Endodermal cell (in vitro differentiated cells): ENCODE data around the gene SLC13A3. TPM values are rescaled to one million over a fixed set of nuclear protein-coding genes. Genes with fewer than 3 reads are reported as not detected.

Experiments
- DNase-seq: peaks from one replicate; pipeline ENCODE4 v3.0.0-alpha.2; 2017
- H3K27ac ChIP-seq: 2 replicates; pipeline ENCODE4 v1.5.1; 2013; ENCODE audit warnings: mild to moderate bottlenecking, low read depth, low read length, moderate library complexity
- H3K27me3 ChIP-seq: 2 replicates; pipeline ENCODE4 v1.6.1; 2013; ENCODE audit warnings: mild to moderate bottlenecking, low read length, moderate library complexity; ENCODE audit not compliant: insufficient read depth, control insufficient read depth, poor library complexity, severe bottlenecking
- H3K36me3 ChIP-seq: 2 replicates; pipeline ENCODE4 v1.7.0; 2013; ENCODE audit warnings: mild to moderate bottlenecking, low read length, moderate library complexity; ENCODE audit not compliant: control insufficient read depth, insufficient read depth
- H3K4me1 ChIP-seq: one replicate; pipeline ENCODE4 v1.7.0; 2013; ENCODE audit warnings: low read length; ENCODE audit not compliant: control insufficient read depth, insufficient read depth
- H3K4me3 ChIP-seq: 2 replicates; pipeline ENCODE4 v1.5.1; 2013; ENCODE audit warnings: mild to moderate bottlenecking, low read length, moderate library complexity
- H3K9ac ChIP-seq: 2 replicates; pipeline ENCODE4 v1.6.1; 2013; ENCODE audit warnings: mild to moderate bottlenecking, low read length, moderate library complexity; ENCODE audit not compliant: poor library complexity, severe bottlenecking; ENCODE audit errors: extremely low read depth
- H3K9me3 ChIP-seq: 2 replicates; pipeline ENCODE4 v1.6.1; 2013; ENCODE audit warnings: mild to moderate bottlenecking, low read length, moderate library complexity; ENCODE audit not compliant: control insufficient read depth
- H3K27ac Mint-ChIP-seq: 2 replicates; pipeline ENCODE4 v1.8.0; 2020; ENCODE audit warnings: mixed read lengths
- H3K27me3 Mint-ChIP-seq: 2 replicates; pipeline ENCODE4 v1.8.0; 2021; ENCODE audit warnings: mild to moderate bottlenecking, mixed read lengths; ENCODE audit not compliant: insufficient read depth
- H3K36me3 Mint-ChIP-seq: 2 replicates; pipeline ENCODE4 v1.8.0; 2020; ENCODE audit warnings: low read depth, mixed read lengths
- H3K4me1 Mint-ChIP-seq: 2 replicates; pipeline ENCODE4 v1.8.0; 2020; ENCODE audit warnings: mixed read lengths
- H3K4me3 Mint-ChIP-seq: 2 replicates; pipeline ENCODE4 v1.8.0; 2020; ENCODE audit warnings: mild to moderate bottlenecking, moderate library complexity, mixed read lengths
- H3K9me3 Mint-ChIP-seq: 2 replicates; pipeline ENCODE4 v1.8.0; 2020; ENCODE audit warnings: mild to moderate bottlenecking, mixed read lengths
- CTCF ChIP-seq: fragments of 200-600 bp; sonication (generic); conservative IDR thresholded peaks from 2 replicates; pipeline ENCODE4 v1.5.0; 2021; ENCODE audit warnings: antibody characterized with exemption, mild to moderate bottlenecking
- WGBS, 2 experiments: methylation state at CpG; one replicate each; pipeline versions ENCODE4 v1.1.5 to v1.1.7; 2013; ENCODE audit warnings: missing lambda C conversion rate in 2 of 2, mixed read lengths in 1 of 2; ENCODE audit not compliant: insufficient coverage in 1 of 2, insufficient read length in 1 of 2; 5-methylcytosine and 5-hydroxymethylcytosine counted together
- total RNA-seq, 2 donors: library from RNA; stranded (reverse); fragmentation: NEBNext Ultra II Directional in 1 of 2; extraction: Animal tissue kit (Norgen Biotek cat#: 25700) in 1 of 2; gene quantifications; 2 replicates in 1 of 2; 3 replicates in 1 of 2; pipeline ENCODE4 v1.2.1, GENCODE V29; 2021

SLC13A3 gene
- total RNA-seq, 2 donors from 2014 or later = 7.3 to 9.0 TPM

- Histone ChIP-seq H3K36me3 (no peaks in the 10 kb centered on the region), H3K9ac (no peak overlapping the region), H3K9me3 (peaks cover 13% of the 10 kb centered on the region), H3K27ac (no peak overlapping the region), H3K27me3 (no peaks in the 10 kb centered on the region), H3K4me3 (no peak overlapping the region), H3K4me1 (no peaks in the 10 kb centered on the region)
- 60 to 93% methylated on average over 1 to 2 of the region's 3 CpGs for WGBS, 2 experiments
- Mint-ChIP-seq H3K27ac (no peak overlapping the region), H3K27me3 (peaks cover 2% of the 10 kb centered on the region), H3K36me3 (no peaks in the 10 kb centered on the region), H3K4me1 (no peaks in the 10 kb centered on the region), H3K9me3 (no peaks in the 10 kb centered on the region), H3K4me3 (no peak overlapping the region)
- no peak for TF ChIP-seq CTCF
- no peak for DNase-seq
These were observed 12.3 kb upstream of the SLC13A3 start for GRCh38 chr20:46663531-46663930.

- H3K27ac Mint-ChIP-seq = no peak overlapping the region
- Histone ChIP-seq H3K9ac (no peak overlapping the region), H3K27me3 (no peaks in the 10 kb centered on the region), H3K4me3 (no peak overlapping the region), H3K36me3 (no peaks in the 10 kb centered on the region), H3K9me3 (peaks cover 13% of the 10 kb centered on the region), H3K4me1 (no peaks in the 10 kb centered on the region), H3K27ac (no peak overlapping the region)
- H3K36me3 Mint-ChIP-seq = no peaks in the 10 kb centered on the region
- no peak for TF ChIP-seq CTCF
- H3K4me1 Mint-ChIP-seq = no peaks in the 10 kb centered on the region
- H3K4me3 Mint-ChIP-seq = no peak overlapping the region
- H3K9me3 Mint-ChIP-seq = no peaks in the 10 kb centered on the region
- 100% methylated on average over 1 of the region's 1 CpG; no CpG with 5 or more reads in 1 of the 2 experiments for WGBS, 2 experiments
- no peak for DNase-seq
- H3K27me3 Mint-ChIP-seq = peaks cover 2% of the 10 kb centered on the region
These were observed 10.4 kb upstream of the SLC13A3 start for GRCh38 chr20:46661659-46662058.

- Histone ChIP-seq H3K4me1 (no peaks in the 10 kb centered on the region), H3K9ac (no peak overlapping the region), H3K36me3 (no peaks in the 10 kb centered on the region), H3K9me3 (peaks cover 13% of the 10 kb centered on the region), H3K27me3 (no peaks in the 10 kb centered on the region), H3K27ac (no peak overlapping the region), H3K4me3 (no peak overlapping the region)
- TF ChIP-seq CTCF = no peak
- Mint-ChIP-seq H3K4me1 (no peaks in the 10 kb centered on the region), H3K27ac (no peak overlapping the region), H3K4me3 (no peak overlapping the region), H3K9me3 (no peaks in the 10 kb centered on the region), H3K27me3 (peaks cover 2% of the 10 kb centered on the region), H3K36me3 (no peaks in the 10 kb centered on the region)
- no peak for DNase-seq
- WGBS, 2 experiments = 92 to 94% methylated on average over 2 to 4 of the region's 4 CpGs
These were observed 9.2 kb upstream of the SLC13A3 start for GRCh38 chr20:46660487-46660886.
